HL-60 (cell line): ENCODE measurements around the gene SPIN1.

ENCODE experiments used
- GABPA ChIP-seq: IDR thresholded peaks from 2 replicates; pipeline ENCODE4 v1.6.1; 2012; ENCODE audit warnings: low read depth
- TF ChIP-seq, protein P1 (sequence below): IDR thresholded peaks from one replicate; pipeline ENCODE4 v1.5.1; 2011; ENCODE audit warnings: low read length, control low read depth, inconsistent platforms; ENCODE audit not compliant: insufficient read depth

DNA sequence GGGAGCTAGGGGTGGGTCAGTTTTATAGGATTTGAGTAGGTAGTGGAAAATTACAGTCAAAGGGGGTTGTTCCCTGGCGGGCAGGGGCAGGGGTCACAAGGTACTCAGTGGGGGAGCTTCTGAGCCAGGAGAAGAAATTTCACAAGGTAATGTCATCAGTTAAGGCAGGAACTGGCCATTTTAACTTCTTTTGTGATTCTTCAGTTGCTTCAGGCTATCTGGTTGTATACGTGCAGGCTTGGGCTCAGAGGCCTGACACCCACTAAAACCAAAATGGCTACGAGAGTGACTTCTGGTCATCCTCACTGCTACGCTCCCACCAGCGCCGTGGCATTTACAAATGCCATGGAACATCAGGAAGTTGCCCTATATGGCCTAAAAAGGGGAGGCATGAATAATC is 126.0 kb downstream of the SPIN1 start:
- TF ChIP-seq, protein P1, sequence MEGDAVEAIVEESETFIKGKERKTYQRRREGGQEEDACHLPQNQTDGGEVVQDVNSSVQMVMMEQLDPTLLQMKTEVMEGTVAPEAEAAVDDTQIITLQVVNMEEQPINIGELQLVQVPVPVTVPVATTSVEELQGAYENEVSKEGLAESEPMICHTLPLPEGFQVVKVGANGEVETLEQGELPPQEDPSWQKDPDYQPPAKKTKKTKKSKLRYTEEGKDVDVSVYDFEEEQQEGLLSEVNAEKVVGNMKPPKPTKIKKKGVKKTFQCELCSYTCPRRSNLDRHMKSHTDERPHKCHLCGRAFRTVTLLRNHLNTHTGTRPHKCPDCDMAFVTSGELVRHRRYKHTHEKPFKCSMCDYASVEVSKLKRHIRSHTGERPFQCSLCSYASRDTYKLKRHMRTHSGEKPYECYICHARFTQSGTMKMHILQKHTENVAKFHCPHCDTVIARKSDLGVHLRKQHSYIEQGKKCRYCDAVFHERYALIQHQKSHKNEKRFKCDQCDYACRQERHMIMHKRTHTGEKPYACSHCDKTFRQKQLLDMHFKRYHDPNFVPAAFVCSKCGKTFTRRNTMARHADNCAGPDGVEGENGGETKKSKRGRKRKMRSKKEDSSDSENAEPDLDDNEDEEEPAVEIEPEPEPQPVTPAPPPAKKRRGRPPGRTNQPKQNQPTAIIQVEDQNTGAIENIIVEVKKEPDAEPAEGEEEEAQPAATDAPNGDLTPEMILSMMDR = no peak
- TF ChIP-seq GABPA = no peak
